Measurements from ENCODE around the gene SPNS3. TPM values are rescaled to one million over a fixed set of nuclear protein-coding genes. Genes with fewer than 3 reads are reported as not detected.
A peak's percentile ranks its signal among the peaks of the same experiment; 100 is the strongest.

Gene SPNS3
- total and polyA plus RNA-seq, 2 of the 8 experiments (the other 6 are each of a cell fraction or from before 2014, with no cell fraction given) = not detected

- FAIRE-seq = peak; percentile 100
- no peak overlapping the region for H3K18ac ChIP-seq (ENCODE audit: extremely low read depth, low read length)
- POLR2A ChIA-PET (ENCODE audit: partially characterized antibody) = interaction anchor here (1.0 to 2.0 kb wide), 3 partner anchors 11 to 117 kb away, joined by 3 to 7 read pairs (median 3); partner anchors contain the start of gene SPNS3
Measured at GRCh38 chr17:4420692-4421131, 13.0 kb upstream of the SPNS3 start.

More at GRCh38 chr17:4420692-4421131, 13.0 kb upstream of the SPNS3 start:
- Histone ChIP-seq H2BK20ac (ENCODE audit: low read length) (no peak overlapping the region), H3K4ac (replicated peaks; ENCODE audit: insufficient read length, low read depth, low read length) (no peak overlapping the region), H3K4me1 (replicated peaks in 1 of 4; ENCODE audit: control insufficient read depth in 3 of 4, insufficient read depth in 4 of 4, low read length in 3 of 4) (no peaks in the 10 kb centered on the region), H3K9me3 (ENCODE audit: insufficient read depth in 2 of 2, low read depth in 1 of 2, low read length in 1 of 2) (no peaks in the 10 kb centered on the region), H3K56ac (replicated peaks; ENCODE audit: insufficient read length, low read depth, low read length) (no peak overlapping the region), H2BK12ac (ENCODE audit: low read depth, low read length) (no peak overlapping the region), H3K36me3 (ENCODE audit: control insufficient read depth in 2 of 4, insufficient read depth in 4 of 4, low read length in 3 of 4) (no peaks in the 10 kb centered on the region), H2BK120ac (replicated peaks; ENCODE audit: low read depth, low read length) (no peak overlapping the region), H3K23me2 (ENCODE audit: low read depth, low read length) (no peaks in the 10 kb centered on the region), H2BK15ac (ENCODE audit: low read length) (no peak overlapping the region), H3K4me2 (ENCODE audit: insufficient read depth in 1 of 2, low read depth in 2 of 2, low read length in 2 of 2) (no peak overlapping the region), H4K20me1 (replicated peaks in 1 of 2; ENCODE audit: control insufficient read depth in 1 of 2, insufficient read depth in 2 of 2, low read length in 2 of 2) (no peaks in the 10 kb centered on the region), H3K9ac (replicated peaks in 1 of 4; ENCODE audit: extremely low read depth in 1 of 4, low read depth in 3 of 4, low read length in 3 of 4) (no peak overlapping the region), H3K79me1 (ENCODE audit: low read depth, low read length) (no peaks in the 10 kb centered on the region), H4K91ac (replicated peaks; ENCODE audit: insufficient read length, low read length) (no peak overlapping the region), H4K8ac (ENCODE audit: extremely low read depth, insufficient read depth, low read length) (no peak overlapping the region), H2AFZ (ENCODE audit: low read length) (peak overlapping the region; percentile 86; the same call in 1 of the 2 replicates), H3K27ac (ENCODE audit: low read depth, low read length) (no peak overlapping the region), H3K79me2 (ENCODE audit: control insufficient read depth in 1 of 2, insufficient read depth in 2 of 2, low read length in 2 of 2) (no peaks in the 10 kb centered on the region), H4K5ac (ENCODE audit: insufficient read length, low read depth, low read length) (no peak overlapping the region), H3K27me3 (replicated peaks in 1 of 4; ENCODE audit: control insufficient read depth in 3 of 4, extremely low read depth in 1 of 4, insufficient read depth in 3 of 4, low read length in 3 of 4) (no peaks in the 10 kb centered on the region; a peak in 1 of 7 replicates), H3K4me3 (ENCODE audit: extremely low read depth in 1 of 4, insufficient read depth in 2 of 4, low read depth in 3 of 4, low read length in 4 of 4) (no peak overlapping the region), H2BK5ac (ENCODE audit: low read depth, low read length) (no peak overlapping the region), H3K14ac (ENCODE audit: insufficient read length) (no peak overlapping the region), H2AK5ac (ENCODE audit: low read depth, low read length) (no peak overlapping the region), H3K23ac (ENCODE audit: insufficient read length) (no peak overlapping the region)
- peak in 1 of 2 experiments; percentile 74 for DNase-seq (ENCODE audit: low read depth in 1 of 2, low spot score in 2 of 2)
- TF ChIP-seq CHD1 (IDR thresholded peaks at IDR 0.05; ENCODE audit: low read depth, low read length) (no peak), CEBPB (IDR thresholded peaks at IDR 0.05; ENCODE audit: low read depth, low read length) (no peak), SAP30 (IDR thresholded peaks at IDR 0.05; ENCODE audit: insufficient read depth, insufficient replicate concordance, low read length) (no peak), CTCF (IDR thresholded peaks at IDR 0.05; ENCODE audit: control extremely low read depth in 1 of 3, insufficient read depth in 1 of 3, low read depth in 1 of 3, low read length in 3 of 3) (peak; percentile 83 to 95 (median 86)), MAX (IDR thresholded peaks at IDR 0.05) (peak; percentile 57; the same call in 1 of the 2 replicates), RAD21 (IDR thresholded peaks at IDR 0.05 in 1 of 2, conservative IDR thresholded peaks at IDR 0.05 in 1 of 2; ENCODE audit: low read depth in 2 of 2, low read length in 2 of 2) (peak; percentile 88 to 93), CBX8 (IDR thresholded peaks at IDR 0.05; ENCODE audit: borderline replicate concordance, low read depth, low read length) (no peak), MAFK (IDR thresholded peaks at IDR 0.05; ENCODE audit: low read depth, low read length) (peak; percentile 42; the same call in 1 of the 2 replicates)
- 22% methylated on average over 6 of the region's 7 CpGs; no CpG with 5 or more reads in 1 of the 2 experiments for WGBS, 2 experiments (ENCODE audit: extremely low coverage in 1 of 2, insufficient coverage in 1 of 2, insufficient read length in 1 of 2, insufficient replicate concordance in 2 of 2, low coverage in 1 of 2, low lambda C conversion rate in 2 of 2, missing lambda C conversion rate in 1 of 2)
- CTCF ChIA-PET (ENCODE audit: partially characterized antibody) = interaction anchor here (0.6 to 3.3 kb wide), 63 partner anchors 9 to 1789 kb away, joined by 3 to 23 read pairs (median 4); partner anchors contain the start of genes GGT6, SPNS2 and ZZEF1
